WERI-Rb-1 (cell line): Measurements from ENCODE around the gene ARPC5L.
A peak's percentile ranks its signal among the peaks of the same experiment; 100 is the strongest.

Experiments
- DNase-seq: peaks from one replicate; pipeline ENCODE4 v3.0.0-alpha.2; 2020
- H3K27ac ChIP-seq: fragments of 250-450 bp; sonication (Bioruptor Pico); 2 replicates; pipeline ENCODE4 v1.5.1; 2020; ENCODE audit warnings: mild to moderate bottlenecking, moderate library complexity
- H3K27me3 ChIP-seq: fragments of 250-450 bp; sonication (Bioruptor Pico); 2 replicates; pipeline ENCODE4 v1.5.1; 2021; ENCODE audit warnings: mild to moderate bottlenecking, low read depth, moderate library complexity; ENCODE audit not compliant: insufficient read depth, severe bottlenecking
- H3K36me3 ChIP-seq: fragments of 250-450 bp; sonication (Bioruptor Pico); 2 replicates; pipeline ENCODE4 v1.5.1; 2020; ENCODE audit warnings: mild to moderate bottlenecking, moderate library complexity
- H3K4me3 ChIP-seq: 2 replicates; pipeline ENCODE4 v1.5.1; 2011; ENCODE audit warnings: low read depth, mild to moderate bottlenecking, control low read depth, low read length
- H3K9me3 ChIP-seq: fragments of 250-450 bp; sonication (Bioruptor Pico); 2 replicates; pipeline ENCODE4 v1.5.1; 2021; ENCODE audit warnings: mild to moderate bottlenecking, moderate library complexity; ENCODE audit not compliant: severe bottlenecking
- CTCF ChIP-seq: IDR thresholded peaks from 2 replicates; pipeline ENCODE4 v1.5.1; 2011; ENCODE audit warnings: low read depth, mild to moderate bottlenecking, control low read depth, inconsistent platforms, low read length

The ARPC5L gene

GRCh38 chr9:124881138-124881743, 19.3 kb downstream of the ARPC5L start:
- Histone ChIP-seq H3K36me3 (peaks cover 38% of the 10 kb centered on the region), H3K27me3 (no peaks in the 10 kb centered on the region), H3K4me3 (no peak overlapping the region), H3K9me3 (no peaks in the 10 kb centered on the region), H3K27ac (no peak overlapping the region)
- no peak for TF ChIP-seq CTCF
- DNase-seq = no peak

GRCh38 chr9:124882231-124882630, 20.3 kb downstream of the ARPC5L start:
- DNase-seq = no peak
- Histone ChIP-seq H3K4me3 (no peak overlapping the region), H3K9me3 (no peaks in the 10 kb centered on the region), H3K27ac (no peak overlapping the region), H3K36me3 (peaks cover 28% of the 10 kb centered on the region), H3K27me3 (no peaks in the 10 kb centered on the region)
- TF ChIP-seq CTCF = no peak

- Histone ChIP-seq H3K9me3 (no peaks in the 10 kb centered on the region), H3K27ac (no peak overlapping the region), H3K27me3 (no peaks in the 10 kb centered on the region), H3K4me3 (no peak overlapping the region), H3K36me3 (peaks cover 21% of the 10 kb centered on the region)
- no peak for TF ChIP-seq CTCF
- DNase-seq = no peak
These were observed 22.4 kb downstream of the ARPC5L start for GRCh38 chr9:124884376-124884775.

- H3K27me3 ChIP-seq = no peaks in the 10 kb centered on the region
- H3K4me3 ChIP-seq = no peak overlapping the region
- TF ChIP-seq CTCF = no peak
- no peak overlapping the region for H3K27ac ChIP-seq
- DNase-seq = no peak
- H3K9me3 ChIP-seq = no peaks in the 10 kb centered on the region
- peaks cover 24% of the 10 kb centered on the region for H3K36me3 ChIP-seq
These were observed 23.6 kb downstream of the ARPC5L start for GRCh38 chr9:124885551-124885950.

GRCh38 chr9:124886461-124886860, 24.5 kb downstream of the ARPC5L start:
- Histone ChIP-seq H3K4me3 (no peak overlapping the region), H3K27me3 (no peaks in the 10 kb centered on the region), H3K27ac (no peak overlapping the region), H3K36me3 (peaks cover 26% of the 10 kb centered on the region), H3K9me3 (no peaks in the 10 kb centered on the region)
- TF ChIP-seq CTCF = no peak
- no peak for DNase-seq

GRCh38 chr9:124886866-124887492, 25.0 kb downstream of the ARPC5L start:
- H3K27ac ChIP-seq = no peak overlapping the region
- DNase-seq = no peak
- TF ChIP-seq CTCF = peak; percentile 15; the same call in 1 of the 2 replicates
- peaks cover 26% of the 10 kb centered on the region for H3K36me3 ChIP-seq
- no peaks in the 10 kb centered on the region for H3K27me3 ChIP-seq
- H3K4me3 ChIP-seq = no peak overlapping the region
- H3K9me3 ChIP-seq = no peaks in the 10 kb centered on the region
